ENCODE results near the gene KCNA3. TPM values are rescaled to one million over a fixed set of nuclear protein-coding genes. Genes with fewer than 3 reads are reported as not detected.

Gene KCNA3
- total RNA-seq, 2 donors from 2014 or later: 23.5 to 48.3 TPM

DNA sequence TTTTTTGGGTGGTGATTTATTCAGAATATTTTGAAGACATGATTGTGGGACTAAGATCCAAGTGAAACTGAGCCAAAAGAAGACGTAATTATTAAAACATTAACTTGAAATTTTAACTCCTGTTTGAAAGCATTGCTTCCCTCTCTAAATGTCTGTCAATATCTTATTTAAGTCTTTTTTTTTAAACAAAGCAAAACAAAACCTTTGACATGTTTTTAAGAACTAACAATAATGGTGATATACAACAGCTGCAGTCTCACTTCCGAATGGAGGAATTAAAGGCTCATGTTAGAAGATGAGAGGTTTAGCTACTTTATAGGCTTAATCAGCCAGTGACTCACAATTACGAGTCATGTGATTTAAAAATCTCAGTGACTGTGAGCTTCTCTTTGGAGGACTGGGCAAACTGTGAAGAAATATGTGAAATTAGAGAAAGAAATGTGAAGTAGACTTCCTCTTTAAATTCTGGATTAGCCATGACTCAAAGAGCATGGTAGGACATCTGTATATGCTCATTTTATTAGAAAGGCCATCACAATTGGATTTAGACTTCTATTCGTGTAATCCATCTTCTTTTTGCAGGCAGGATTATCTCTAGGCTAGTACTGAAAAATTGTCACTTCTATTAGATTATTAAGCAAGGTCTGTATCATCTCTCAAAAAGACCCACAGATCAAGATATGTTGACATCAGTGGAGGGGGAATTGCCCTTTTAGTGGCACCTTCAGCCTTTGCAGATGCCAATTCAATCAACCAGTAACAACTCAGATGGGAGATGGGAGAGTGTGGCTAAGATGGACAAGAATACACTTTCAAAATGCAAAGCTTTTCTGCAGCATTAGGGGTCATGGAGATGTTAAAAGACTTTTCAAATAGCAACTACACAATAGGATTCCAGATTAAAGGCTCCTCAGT lies 28.7 kb downstream of the KCNA3 start:
- DNase-seq (no peak), ATAC-seq (replicated peaks in 1 of 2) (peak; percentile 47 to 53)
- no peaks in the 10 kb centered on the region for H3K9me3 Mint-ChIP-seq
- peaks cover 0 to 4% of the 10 kb centered on the region in 2 donors for H3K36me3 Mint-ChIP-seq (ENCODE audit: insufficient read depth in 2 of 2)
- no peaks in the 10 kb centered on the region for H3K27me3 Mint-ChIP-seq (ENCODE audit: low read depth)
- H3K27ac Mint-ChIP-seq: no peak overlapping the region
- H3K4me3 Mint-ChIP-seq: peak overlapping the region in 1 of 2 donors; percentile 43
- peaks cover 43% of the 10 kb centered on the region for H3K4me1 Mint-ChIP-seq (ENCODE audit: low read depth)

DNA sequence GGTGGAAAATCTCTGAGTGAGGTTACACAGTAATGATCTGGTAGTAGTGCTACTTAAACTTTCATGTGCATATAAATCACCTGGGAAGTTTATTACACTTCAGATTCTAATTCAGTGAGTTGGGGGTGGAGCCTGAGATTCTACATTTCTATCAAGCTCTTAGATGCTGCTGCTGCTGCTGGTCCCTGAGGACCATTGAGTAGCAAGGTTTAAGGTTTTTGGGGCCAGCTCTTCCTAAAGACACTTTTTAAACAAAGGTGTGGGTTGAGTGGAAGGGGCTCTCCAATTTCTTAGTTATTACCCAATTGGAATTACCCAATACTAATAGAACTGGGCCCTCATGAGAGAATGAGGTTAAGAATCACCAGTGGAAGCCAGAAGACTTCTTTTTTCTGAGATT lies 29.5 kb downstream of the KCNA3 start:
- Mint-ChIP-seq H3K27me3 (ENCODE audit: low read depth) (no peaks in the 10 kb centered on the region), H3K4me3 (peak overlapping the region in 1 of 2 donors; percentile 13), H3K9me3 (peaks cover 2 to 3% of the 10 kb centered on the region in 2 donors), H3K4me1 (ENCODE audit: low read depth) (peaks cover 43% of the 10 kb centered on the region), H3K36me3 (ENCODE audit: insufficient read depth in 2 of 2) (peaks cover 3 to 6% of the 10 kb centered on the region in 2 donors), H3K27ac (peak overlapping the region; percentile 61)
- no peak for ATAC-seq (replicated peaks in 1 of 2)
- no peak for DNase-seq

DNA sequence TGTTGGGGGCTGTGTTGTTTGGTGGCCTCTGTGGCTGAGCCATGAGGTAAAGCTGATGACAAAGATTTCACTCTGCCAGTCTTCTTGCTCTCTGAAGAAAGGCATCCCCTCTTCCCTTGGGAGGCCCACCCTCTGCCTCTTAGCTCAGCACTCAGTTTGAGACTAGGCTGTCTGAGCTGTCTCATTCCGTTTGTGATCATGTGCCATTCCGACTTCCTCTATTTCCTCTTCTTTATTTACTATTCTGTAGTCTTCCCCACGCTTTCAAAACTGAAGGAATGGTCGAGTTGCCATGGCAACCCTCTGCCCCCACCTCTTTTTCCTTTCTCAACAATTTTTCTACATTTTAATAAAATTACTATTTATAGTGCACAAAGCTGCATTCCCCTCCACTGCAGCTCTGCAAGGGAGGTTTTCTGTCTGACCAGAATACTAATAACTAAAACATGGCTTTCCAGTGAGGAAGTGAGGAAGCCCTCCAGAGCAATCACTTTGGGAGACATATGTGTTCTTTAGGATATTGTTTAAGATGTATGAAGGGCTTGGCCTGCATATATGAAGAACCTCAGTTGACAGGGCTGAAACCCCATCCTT lies 30.8 kb downstream of the KCNA3 start:
- no peak overlapping the region for H3K4me3 Mint-ChIP-seq

DNA sequence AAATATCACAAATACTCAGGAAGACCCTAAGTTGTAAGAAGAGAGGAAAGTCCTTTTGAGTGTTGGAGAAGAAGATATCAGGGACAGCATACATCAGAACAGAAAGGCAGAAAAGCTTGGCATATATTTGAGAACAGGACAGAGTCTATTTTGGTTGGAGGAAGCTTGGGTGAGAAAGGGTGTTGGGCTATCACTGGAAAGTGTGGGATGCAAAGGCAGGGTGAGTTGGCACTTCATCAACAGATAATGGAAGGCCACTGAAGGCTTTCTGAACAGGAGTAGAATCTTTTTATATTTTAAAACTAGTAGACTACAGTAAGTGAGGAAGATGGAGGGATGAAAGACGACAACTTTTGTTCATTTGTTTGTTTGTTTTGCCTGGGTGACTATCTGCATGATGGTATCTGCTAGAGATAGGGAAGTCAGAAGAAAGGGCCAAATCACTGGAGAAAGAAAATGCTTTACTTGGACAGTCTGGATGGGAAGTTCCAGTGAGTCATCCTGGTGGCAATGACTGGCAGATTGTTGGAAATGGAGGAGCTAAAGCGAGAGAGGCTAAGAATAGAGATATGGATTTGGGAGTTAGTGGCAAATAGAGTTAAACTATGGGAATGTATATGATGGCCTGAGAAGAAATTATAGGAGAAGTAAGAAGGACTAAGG lies 34.9 kb downstream of the KCNA3 start:
- peaks cover 69% of the 10 kb centered on the region for H3K4me1 Mint-ChIP-seq (ENCODE audit: low read depth)
- H3K27me3 Mint-ChIP-seq (ENCODE audit: low read depth): no peaks in the 10 kb centered on the region
- ATAC-seq (replicated peaks in 1 of 2) (no peak), DNase-seq (no peak)
- peaks cover 6 to 10% of the 10 kb centered on the region in 2 donors for H3K36me3 Mint-ChIP-seq (ENCODE audit: insufficient read depth in 2 of 2)
- H3K27ac Mint-ChIP-seq: peak overlapping the region; percentile 34
- peak overlapping the region in 1 of 2 donors; percentile 4 for H3K4me3 Mint-ChIP-seq
- H3K9me3 Mint-ChIP-seq: peaks cover 3 to 9% of the 10 kb centered on the region in 2 donors

More for the DNA sequence above, 30.8 kb downstream of the KCNA3 start:
- Mint-ChIP-seq H3K36me3 (ENCODE audit: insufficient read depth in 2 of 2) (peaks cover 6 to 10% of the 10 kb centered on the region in 2 donors), H3K4me1 (ENCODE audit: low read depth) (peaks cover 56% of the 10 kb centered on the region), H3K27ac (peak overlapping the region; percentile 34), H3K9me3 (peaks cover 3 to 9% of the 10 kb centered on the region in 2 donors), H3K27me3 (ENCODE audit: low read depth) (no peaks in the 10 kb centered on the region)
- ATAC-seq (replicated peaks in 1 of 2): no peak
- DNase-seq: no peak

DNA sequence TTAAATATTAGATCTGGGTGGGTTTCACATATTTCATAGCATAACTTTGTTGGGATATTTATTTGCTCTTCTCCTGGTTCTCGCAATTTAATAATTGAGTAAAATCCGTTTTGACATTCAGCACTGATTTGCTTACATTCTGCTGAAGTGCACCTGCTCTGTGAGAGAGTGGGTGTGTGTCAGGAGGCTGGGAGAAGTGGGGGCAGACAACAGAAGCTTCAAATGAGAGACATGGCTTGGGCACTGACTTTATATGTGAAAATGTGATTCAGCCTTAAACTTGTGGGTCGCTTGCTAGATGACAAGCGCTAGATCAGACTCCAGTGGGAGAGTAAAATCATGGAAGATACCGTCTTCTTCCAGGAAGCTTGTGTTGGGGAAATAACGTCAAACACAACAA lies 36.2 kb downstream of the KCNA3 start:
- Mint-ChIP-seq H3K36me3 (ENCODE audit: insufficient read depth in 2 of 2) (peaks cover 6 to 10% of the 10 kb centered on the region in 2 donors), H3K27ac (no peak overlapping the region), H3K4me3 (no peak overlapping the region), H3K27me3 (ENCODE audit: low read depth) (no peaks in the 10 kb centered on the region), H3K9me3 (peaks cover 3 to 9% of the 10 kb centered on the region in 2 donors), H3K4me1 (ENCODE audit: low read depth) (peaks cover 56% of the 10 kb centered on the region)
- ATAC-seq (replicated peaks in 1 of 2): no peak
- DNase-seq: no peak

DNA sequence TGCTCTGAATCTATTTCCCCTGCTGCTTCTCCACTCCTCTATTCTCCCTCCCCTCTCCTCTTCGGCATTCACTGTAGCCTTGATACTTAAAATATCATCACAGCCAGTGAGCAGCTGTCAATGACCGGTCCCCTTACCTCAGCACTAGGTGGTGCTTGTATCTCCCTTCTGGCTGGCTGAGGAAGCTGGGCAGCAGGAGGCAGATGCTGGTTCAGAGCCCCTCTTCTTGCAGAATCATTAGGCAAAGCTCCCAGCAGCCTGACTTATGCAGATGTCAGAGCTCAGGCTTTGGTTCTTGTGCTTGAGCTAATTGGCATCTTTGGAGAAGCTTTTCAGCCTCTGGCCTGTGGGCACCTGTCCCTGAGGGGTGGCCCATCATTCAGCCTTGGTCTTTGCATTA lies 36.7 kb downstream of the KCNA3 start:
- DNase-seq (no peak), ATAC-seq (replicated peaks in 1 of 2) (no peak)
- Mint-ChIP-seq H3K4me1 (ENCODE audit: low read depth) (peaks cover 53% of the 10 kb centered on the region), H3K27me3 (ENCODE audit: low read depth) (no peaks in the 10 kb centered on the region), H3K4me3 (no peak overlapping the region), H3K9me3 (peaks cover 3 to 9% of the 10 kb centered on the region in 2 donors), H3K36me3 (ENCODE audit: insufficient read depth in 2 of 2) (peaks cover 6 to 10% of the 10 kb centered on the region in 2 donors), H3K27ac (no peak overlapping the region)

DNA sequence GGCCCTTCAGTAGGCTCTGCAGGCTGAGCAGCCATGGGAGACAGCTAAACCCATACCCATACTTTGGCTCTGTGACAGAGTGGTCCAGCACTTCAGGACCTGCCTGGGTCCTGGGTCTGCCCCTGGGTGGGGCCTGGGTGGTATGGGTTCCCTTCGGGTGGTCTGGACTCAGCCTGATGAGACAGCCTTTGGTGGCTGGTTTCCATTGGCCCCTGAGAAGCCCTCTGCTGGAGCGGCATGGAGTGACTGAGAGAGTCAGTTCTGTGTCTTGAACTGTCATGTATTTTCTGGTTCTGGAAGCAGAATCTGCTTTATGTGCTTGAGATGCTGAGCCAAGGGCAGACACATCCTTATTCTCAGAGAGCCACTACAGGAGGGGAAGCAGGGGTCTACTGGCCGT lies 37.3 kb downstream of the KCNA3 start:
- no peak overlapping the region for H3K27ac Mint-ChIP-seq
- H3K4me1 Mint-ChIP-seq (ENCODE audit: low read depth): peaks cover 47% of the 10 kb centered on the region
- H3K36me3 Mint-ChIP-seq (ENCODE audit: insufficient read depth in 2 of 2): peaks cover 6 to 10% of the 10 kb centered on the region in 2 donors
- ATAC-seq (replicated peaks in 1 of 2) (peak in 1 of 2 donors; percentile 6), DNase-seq (no peak)
- peak overlapping the region in 1 of 2 donors; percentile 11 for H3K4me3 Mint-ChIP-seq
- H3K27me3 Mint-ChIP-seq (ENCODE audit: low read depth): no peaks in the 10 kb centered on the region
- H3K9me3 Mint-ChIP-seq: peaks cover 3 to 9% of the 10 kb centered on the region in 2 donors

DNA sequence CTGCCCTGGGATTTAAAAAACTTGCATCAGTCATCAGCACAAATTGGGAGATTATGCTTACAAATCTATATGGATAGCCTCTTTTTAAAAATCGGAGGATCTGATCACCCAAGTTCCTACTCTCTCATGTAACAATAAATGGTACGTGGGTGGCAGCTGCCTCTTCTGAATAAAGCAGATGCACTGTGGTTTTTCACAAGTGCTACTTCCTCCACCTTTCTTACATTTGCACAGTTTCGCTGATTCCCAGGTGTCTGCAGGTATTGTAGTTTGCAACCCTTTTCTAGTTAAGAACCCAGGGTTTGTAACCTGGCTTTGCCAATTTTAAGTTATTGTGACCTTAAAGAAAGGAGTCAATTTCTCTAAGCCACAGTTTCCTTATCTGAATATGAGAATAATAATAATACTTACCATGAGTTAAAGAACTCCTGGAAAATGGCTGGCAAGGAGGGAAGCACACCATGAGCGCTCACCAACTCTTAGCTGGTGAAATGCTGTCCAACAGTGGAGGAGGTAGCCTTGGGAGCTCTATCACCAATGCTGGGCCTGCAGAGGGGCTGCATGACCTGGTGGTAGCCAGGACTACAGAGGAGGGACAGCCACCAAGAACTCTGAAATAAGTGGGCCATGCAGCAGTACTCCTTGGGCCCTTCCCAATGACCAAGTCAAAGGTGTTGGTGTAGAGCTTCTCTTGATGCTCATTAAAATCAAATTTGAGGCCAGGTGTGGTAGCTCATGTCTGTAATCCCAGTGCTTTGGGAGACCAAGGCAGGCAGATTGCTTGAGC lies 38.4 kb downstream of the KCNA3 start:
- H3K4me1 Mint-ChIP-seq (ENCODE audit: low read depth): peaks cover 36% of the 10 kb centered on the region
- peaks cover 3 to 9% of the 10 kb centered on the region in 2 donors for H3K9me3 Mint-ChIP-seq
- no peaks in the 10 kb centered on the region for H3K27me3 Mint-ChIP-seq (ENCODE audit: low read depth)
- no peak for DNase-seq
- peak overlapping the region; percentile 73 to 84 for H3K4me3 Mint-ChIP-seq
- ATAC-seq (replicated peaks in 1 of 2): no peak
- H3K27ac Mint-ChIP-seq: peak overlapping the region; percentile 94
- H3K36me3 Mint-ChIP-seq (ENCODE audit: insufficient read depth in 2 of 2): peaks cover 6 to 7% of the 10 kb centered on the region in 2 donors

DNA sequence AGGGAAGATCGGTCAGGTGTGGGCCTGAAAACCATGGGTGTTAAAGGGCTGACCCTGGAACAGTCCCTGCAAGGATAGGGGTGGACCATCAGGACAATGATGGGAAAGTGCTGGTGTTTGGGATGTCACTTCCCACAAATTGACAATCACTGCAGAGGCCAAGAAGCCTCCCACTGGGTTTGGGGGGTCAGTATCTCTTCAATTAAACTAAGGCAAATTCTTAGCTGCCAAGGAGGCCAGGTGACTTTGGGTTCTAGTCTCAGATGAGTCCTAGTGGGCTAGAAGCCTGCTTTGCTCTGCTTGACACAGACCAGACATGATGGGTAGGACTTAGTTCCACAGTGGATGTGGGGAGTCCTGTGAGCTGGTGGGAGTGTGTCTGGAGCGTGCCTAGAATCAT lies 39.3 kb downstream of the KCNA3 start:
- Mint-ChIP-seq H3K4me1 (ENCODE audit: low read depth) (peaks cover 32% of the 10 kb centered on the region), H3K27me3 (ENCODE audit: low read depth) (no peaks in the 10 kb centered on the region), H3K27ac (peak overlapping the region; percentile 94), H3K4me3 (peak overlapping the region; percentile 73 to 84), H3K36me3 (ENCODE audit: insufficient read depth in 2 of 2) (peaks cover 6% of the 10 kb centered on the region in 2 donors), H3K9me3 (peaks cover 3 to 9% of the 10 kb centered on the region in 2 donors)
- DNase-seq (no peak), ATAC-seq (replicated peaks in 1 of 2) (no peak)

DNA sequence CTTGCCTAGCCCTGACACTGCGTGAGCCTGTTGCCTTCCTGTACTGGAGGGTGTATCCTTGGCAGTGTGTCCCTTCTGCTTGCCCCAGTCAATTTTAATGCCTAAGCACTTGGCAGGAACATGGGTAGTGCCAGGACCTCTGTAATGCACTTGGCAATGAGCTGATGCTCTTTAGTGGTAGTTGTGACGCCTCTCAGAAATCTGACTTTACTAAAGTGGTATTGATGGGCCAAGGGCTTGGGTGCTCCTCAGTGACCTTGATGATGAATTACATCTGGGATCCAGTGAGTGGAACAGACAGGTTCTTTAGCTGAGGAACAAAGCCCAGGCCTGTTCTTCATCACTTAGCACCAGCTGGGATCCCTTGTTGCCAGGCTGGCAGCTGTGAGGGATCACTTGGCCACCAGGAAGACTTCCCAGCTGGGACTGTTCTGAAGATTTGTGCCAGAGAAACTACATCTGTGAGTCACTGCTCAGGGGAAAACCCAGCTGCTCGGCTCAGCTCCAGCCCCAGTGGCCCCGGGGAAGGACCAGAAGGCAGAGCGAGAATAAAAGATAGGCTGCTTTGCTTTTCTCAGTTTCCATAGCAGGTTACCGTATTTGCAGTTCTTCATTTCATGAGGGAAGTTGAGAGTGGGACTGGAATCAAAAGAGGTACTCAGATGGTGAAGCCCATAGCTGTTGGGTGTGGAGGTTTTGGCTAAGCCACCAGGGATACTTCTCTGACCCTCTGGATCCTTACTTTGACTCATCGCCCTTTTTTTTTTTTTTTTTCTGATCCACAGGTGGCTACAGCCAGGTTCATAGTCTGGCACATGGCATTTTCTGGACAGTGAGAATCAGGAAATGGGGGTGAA lies 40.1 kb downstream of the KCNA3 start:
- no peaks in the 10 kb centered on the region for H3K27me3 Mint-ChIP-seq (ENCODE audit: low read depth)
- peaks cover 0 to 3% of the 10 kb centered on the region in 2 donors for H3K9me3 Mint-ChIP-seq
- peak overlapping the region; percentile 94 for H3K27ac Mint-ChIP-seq
- DNase-seq: peak; percentile 82 to 83
- H3K36me3 Mint-ChIP-seq (ENCODE audit: insufficient read depth in 2 of 2): no peaks in the 10 kb centered on the region
- H3K4me1 Mint-ChIP-seq (ENCODE audit: low read depth): peaks cover 27% of the 10 kb centered on the region
- ATAC-seq (replicated peaks in 1 of 2): peak; percentile 58 to 63
- peak overlapping the region; percentile 73 to 84 for H3K4me3 Mint-ChIP-seq

DNA sequence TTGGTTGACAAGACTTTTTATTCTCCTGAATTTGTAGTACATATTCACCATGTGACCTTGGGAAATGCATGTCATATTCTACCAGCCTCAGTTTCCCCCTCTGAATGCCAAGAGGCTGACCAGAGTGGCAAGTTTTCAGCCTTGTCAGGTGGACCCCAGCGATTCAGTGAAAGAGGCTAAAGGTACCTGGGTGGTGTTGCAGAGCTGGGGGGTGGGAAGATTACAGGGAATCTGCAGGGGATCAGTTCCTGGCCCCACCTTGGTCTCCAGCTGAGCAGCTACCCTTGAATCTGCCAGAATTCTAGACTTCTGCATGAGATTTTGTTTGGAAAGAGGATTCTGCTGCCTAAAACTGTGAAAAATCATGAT lies 40.7 kb downstream of the KCNA3 start:
- Mint-ChIP-seq H3K27ac (peak overlapping the region; percentile 94), H3K36me3 (ENCODE audit: insufficient read depth in 2 of 2) (no peaks in the 10 kb centered on the region), H3K27me3 (ENCODE audit: low read depth) (no peaks in the 10 kb centered on the region), H3K4me3 (peak overlapping the region; percentile 73 to 84), H3K4me1 (ENCODE audit: low read depth) (peaks cover 24% of the 10 kb centered on the region), H3K9me3 (no peaks in the 10 kb centered on the region)
- ATAC-seq (replicated peaks in 1 of 2) (no peak), DNase-seq (no peak)

DNA sequence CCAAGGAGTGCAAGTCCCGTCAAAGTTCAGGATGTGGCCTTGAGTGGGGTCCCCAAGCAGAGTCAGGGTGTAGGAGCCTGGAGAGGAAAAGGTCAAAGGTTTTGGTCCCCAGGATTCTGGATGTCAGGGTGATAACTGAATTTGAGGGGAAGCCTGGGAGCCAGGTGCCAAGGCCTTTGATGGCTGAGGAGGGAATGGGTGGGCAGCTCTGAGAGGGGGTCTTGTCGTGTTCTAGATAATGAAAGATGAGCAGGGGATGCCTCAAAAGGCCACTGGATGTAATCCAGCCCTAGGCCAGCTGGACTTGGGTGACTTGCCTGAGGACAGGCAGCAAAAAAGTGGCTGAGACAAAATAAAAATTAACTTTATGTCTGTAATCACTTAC lies 41.1 kb downstream of the KCNA3 start:
- no peak for DNase-seq
- Mint-ChIP-seq H3K36me3 (ENCODE audit: insufficient read depth in 2 of 2) (no peaks in the 10 kb centered on the region), H3K27me3 (ENCODE audit: low read depth) (no peaks in the 10 kb centered on the region), H3K9me3 (no peaks in the 10 kb centered on the region), H3K4me3 (peak overlapping the region; percentile 31 to 49), H3K27ac (no peak overlapping the region), H3K4me1 (ENCODE audit: low read depth) (peaks cover 20% of the 10 kb centered on the region)
- ATAC-seq (replicated peaks in 1 of 2): no peak
